GM21367 (cell line): ENCODE measurements around the gene PSMG3.

ENCODE experiments used
- ATAC-seq: cut with Tn5 transposase; IDR thresholded peaks from one replicate; pipeline ENCODE4 v1.9.1; 2021; ENCODE audit not compliant: unreplicated experiment

PSMG3 gene

GRCh38 chr7:1559626-1560590 is 9.9 kb downstream of the PSMG3 start:
- no peak for ATAC-seq

DNA sequence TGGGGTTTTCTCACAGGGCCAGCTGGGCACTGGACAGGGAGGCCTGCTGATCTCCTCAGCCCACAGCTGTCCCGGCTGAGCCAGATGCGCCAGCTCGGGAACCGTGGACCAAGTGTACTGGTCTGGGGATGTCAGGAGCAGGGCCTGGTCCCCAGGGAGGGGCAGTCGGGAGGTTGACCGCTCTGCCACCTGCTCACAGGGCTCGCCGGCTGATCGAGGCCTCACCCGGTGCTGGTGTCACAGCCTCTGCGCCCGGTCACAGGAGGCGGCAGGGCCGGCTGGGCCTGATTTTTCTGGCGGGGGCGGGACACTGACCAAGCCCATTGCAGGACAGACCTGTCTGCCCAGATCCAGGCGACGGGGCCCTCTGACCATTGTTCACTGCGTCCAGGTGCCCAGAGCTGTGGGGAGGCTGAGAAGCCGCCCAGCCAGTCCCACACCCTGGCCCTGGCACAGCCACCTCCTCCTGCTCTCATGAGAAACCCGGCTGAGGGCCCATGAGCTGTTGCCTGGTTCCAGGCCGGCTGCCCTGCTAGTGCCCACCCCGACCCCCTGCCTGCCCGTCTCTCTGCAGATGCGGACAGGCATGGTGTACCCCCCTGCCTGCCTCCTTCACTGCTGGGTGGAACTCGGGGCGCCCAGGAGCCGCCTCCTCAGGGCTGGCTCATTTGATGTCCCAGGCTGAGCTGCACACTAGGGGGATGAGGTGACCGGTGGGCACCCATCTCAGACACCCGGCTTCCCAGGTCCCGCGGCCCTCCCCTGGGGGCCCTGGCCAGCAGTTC is 10.8 kb downstream of the PSMG3 start:
- no peak for ATAC-seq

- ATAC-seq = no peak
Observed at GRCh38 chr7:1558181-1558811, 11.5 kb downstream of the PSMG3 start.

GRCh38 chr7:1557771-1558170 is 12.1 kb downstream of the PSMG3 start:
- no peak for ATAC-seq

DNA sequence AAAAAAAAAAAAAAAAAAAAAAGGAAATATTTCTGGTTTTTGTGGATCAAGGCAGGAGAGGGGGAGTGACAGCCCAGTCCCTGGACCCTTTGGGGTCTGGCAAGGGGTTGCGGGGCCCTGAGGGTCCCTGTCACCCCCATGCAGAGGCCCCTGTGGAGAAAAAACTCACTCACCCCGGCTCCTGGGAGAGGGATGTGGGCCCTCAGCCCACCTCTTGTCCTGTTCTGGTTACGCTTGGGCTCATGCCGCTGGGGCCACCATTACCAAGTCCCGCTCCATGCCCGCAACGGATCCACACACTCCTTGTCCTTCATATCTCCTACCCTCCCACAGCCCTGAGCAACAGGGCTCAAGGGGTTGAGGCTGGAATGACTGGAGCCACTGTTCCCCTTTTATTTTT is 12.8 kb downstream of the PSMG3 start:
- ATAC-seq = no peak

DNA sequence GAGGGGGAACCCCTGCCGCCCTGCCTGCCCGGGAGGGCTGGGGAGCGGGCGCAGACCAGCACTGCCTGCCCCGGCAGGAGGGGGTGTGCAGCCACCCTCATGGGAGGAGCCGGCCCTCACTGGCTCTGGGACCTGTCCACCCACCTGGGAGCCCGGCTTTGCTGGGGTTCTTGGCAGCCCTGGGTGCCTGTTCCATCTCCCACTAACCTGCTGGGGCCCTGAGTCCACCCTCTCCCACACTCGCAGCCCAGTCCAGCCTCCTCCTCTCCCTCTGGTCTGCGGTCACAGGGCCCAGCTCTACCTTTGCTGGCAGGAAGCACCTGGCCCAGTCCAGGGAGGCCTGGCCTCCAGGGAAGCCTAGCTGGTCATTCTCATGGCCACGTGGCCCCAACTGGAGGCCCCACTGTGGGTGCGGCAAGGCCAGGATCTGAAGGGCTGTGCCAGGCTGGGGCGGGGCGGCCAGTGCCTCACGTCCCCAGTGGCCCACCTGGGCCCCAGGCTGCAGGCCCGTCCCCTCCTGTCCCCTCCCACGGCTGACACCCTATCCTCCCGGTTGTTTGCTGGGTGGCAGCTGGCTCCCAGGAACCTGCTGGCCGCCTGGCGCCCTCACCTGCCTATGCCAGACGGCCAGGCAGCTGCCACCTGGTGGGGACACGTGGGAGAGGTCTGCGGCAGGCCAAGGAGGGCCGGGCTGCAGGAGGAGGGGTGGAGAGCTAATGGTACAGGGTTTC is 13.9 kb downstream of the PSMG3 start, which contains the start of gene TMEM184A:
Gene TMEM184A (minus strand): TSS at position 393 of the 731 bp plus-strand sequence. CDS start 721 bp downstream, outside the sequence.
- no peak for ATAC-seq

- ATAC-seq = no peak
Observed at GRCh38 chr7:1555046-1555812, 14.6 kb downstream of the PSMG3 start.

GRCh38 chr7:1554333-1555045 is 15.3 kb downstream of the PSMG3 start:
- no peak for ATAC-seq

GRCh38 chr7:1553512-1554210 is 16.2 kb downstream of the PSMG3 start:
- no peak for ATAC-seq

GRCh38 chr7:1552200-1552599 is 17.6 kb downstream of the PSMG3 start:
- no peak for ATAC-seq

GRCh38 chr7:1550846-1551155 is 19.0 kb downstream of the PSMG3 start:
- no peak for ATAC-seq

DNA sequence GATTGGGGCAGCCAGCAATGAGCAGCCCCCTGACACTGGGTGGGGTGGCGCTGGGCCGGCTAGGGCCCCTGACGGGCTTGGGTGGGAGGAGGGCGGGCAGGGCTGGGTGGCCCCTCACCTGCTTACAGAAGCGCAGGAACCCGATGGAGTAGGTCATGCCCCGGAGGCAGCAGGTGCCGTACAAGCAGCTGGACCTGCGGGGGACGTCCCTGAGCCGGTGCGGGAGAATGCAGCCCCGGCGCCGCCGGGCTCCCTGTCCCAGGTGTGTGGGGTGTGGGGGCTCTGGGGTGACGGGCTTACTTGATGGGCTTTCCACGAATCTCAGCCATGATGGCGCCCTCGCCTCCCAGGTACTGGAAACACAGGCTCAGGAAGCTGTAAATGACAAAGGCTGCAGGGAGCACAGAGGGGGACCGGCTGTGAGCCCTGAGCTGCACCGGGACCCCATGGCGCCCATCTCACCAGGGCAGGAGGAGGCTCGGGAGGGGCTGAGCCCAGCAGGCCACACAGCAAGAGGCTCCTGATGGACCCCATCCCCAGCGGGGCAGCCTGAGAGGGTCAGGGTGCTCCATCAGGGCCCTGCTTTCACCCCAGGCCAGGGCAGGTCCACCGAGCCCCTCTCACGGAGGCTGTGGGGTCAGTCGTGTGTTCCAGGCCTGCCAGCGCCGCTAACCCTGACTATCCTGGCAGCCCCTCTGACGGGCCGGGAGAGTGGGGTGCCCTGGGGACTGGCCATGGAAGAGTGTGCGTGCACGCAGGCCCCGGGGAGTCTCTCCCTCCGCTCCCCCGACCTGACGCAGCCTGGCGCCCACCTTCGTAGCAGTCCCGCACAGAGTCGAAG is 19.6 kb downstream of the PSMG3 start:
- ATAC-seq = no peak

GRCh38 chr7:1549357-1550004 is 20.4 kb downstream of the PSMG3 start:
- ATAC-seq = no peak

GRCh38 chr7:1548944-1549343 is 20.9 kb downstream of the PSMG3 start:
- ATAC-seq = no peak

- no peak for ATAC-seq
Observed at GRCh38 chr7:1548438-1548831, 21.4 kb downstream of the PSMG3 start.

GRCh38 chr7:1547777-1548437 is 21.9 kb downstream of the PSMG3 start:
- no peak for ATAC-seq
